Psoas muscle (tissue), 8 donors: ENCODE measurements around the gene ZNF778. TPM values are rescaled to one million over a fixed set of nuclear protein-coding genes. Genes with fewer than 3 reads are reported as not detected.

Experiments
- ATAC-seq, 4 donors: fragments of 200-7000 bp; cut with Tn5 transposase; one replicate each; pipeline ENCODE4 v1.9.1; 2020; ENCODE audit warnings: moderate library complexity in 3 of 4, mild to moderate bottlenecking in 2 of 4
- DNase-seq, 2 donors: peaks; one replicate each; pipeline ENCODE4 v3.0.0-alpha.2; 2020
- H3K27ac ChIP-seq: fragments of 200-600 bp; one replicate; pipeline ENCODE4 v1.8.0; 2022
- H3K27me3 ChIP-seq, 3 donors: fragments of 200-600 bp in 1 of 3; one replicate each; pipeline versions ENCODE4 v1.6.1 to v1.8.0; 2013 to 2022; ENCODE audit warnings: low read length in 2 of 3, mild to moderate bottlenecking in 2 of 3, moderate library complexity in 1 of 3; ENCODE audit not compliant: insufficient read depth in 3 of 3
- H3K36me3 ChIP-seq, 2 donors: fragments of 200-600 bp in 1 of 2; one replicate each; pipeline versions ENCODE4 v1.6.1 to v1.8.0; 2013 to 2022; ENCODE audit warnings: low read depth in 1 of 2, mild to moderate bottlenecking in 1 of 2, moderate library complexity in 1 of 2; ENCODE audit not compliant: insufficient read depth in 1 of 2
- H3K4me1 ChIP-seq: fragments of 200-600 bp; one replicate; pipeline ENCODE4 v1.8.0; 2022
- H3K4me3 ChIP-seq: fragments of 200-600 bp; one replicate; pipeline ENCODE4 v1.8.0; 2022; ENCODE audit warnings: mild to moderate bottlenecking
- H3K9me3 ChIP-seq: fragments of 200-600 bp; one replicate; pipeline ENCODE4 v1.8.0; 2022
- CTCF ChIP-seq: fragments of 200-600 bp; IDR thresholded peaks from one replicate; pipeline ENCODE4 v1.8.0; 2022; ENCODE audit warnings: antibody characterized with exemption
- WGBS, 3 donors: extraction: QIAGEN DNeasy Blood & Tissue Kit; methylation state at CpG; one replicate each; pipeline versions ENCODE4 v1.1.6 to v1.1.7; 2013; 5-methylcytosine and 5-hydroxymethylcytosine counted together
- intact Hi-C, 2 donors: fragments of 100-400 bp; cut with DNase I; formaldehyde crosslinking; loops; one replicate each; pipeline versions ENCODE4 v1.11.0 to v1.14.2; 2022
- polyA plus RNA-seq, 3 donors: library from polyadenylated mRNA; stranded (reverse); fragments of 200-250 nt; gene quantifications; one replicate each; pipeline ENCODE4 v1.2.3, GENCODE V29; 2013
- total RNA-seq, 4 donors: library from RNA; stranded (reverse); fragmentation: NEBNext Ultra II Directional in 2 of 4; extraction: Animal tissue kit (Norgen Biotek cat#: 25700) in 2 of 4; gene quantifications; one replicate each; pipeline versions ENCODE4 v1.2.1 to v1.2.4, GENCODE V29; 2021 to 2023
- donor health status: healthy with polysubstance abuse.
- donor health status: DM: no; HTN: no; CAD: no; lungs with moderate emphysema.
- donor health status: Bipolar disorder and iron deficiency.
- donor health status: healthy.
- donor health status: DM: yes; HTN: yes; CAD: no.
- donor health status: DM: no; HTN: no; CAD: no.
- donor health status: DM: no; HTN: no; CAD: no.
- donor health status: DM: yes; HTN: yes; CAD: no.

The ZNF778 gene
- total and polyA plus RNA-seq, 7 donors: 2.2 to 15.3 (median 10.2) TPM

GRCh38 chr16:89248196-89248982 is 30.9 kb downstream of the ZNF778 start:
- Histone ChIP-seq H3K9me3 (no peaks in the 10 kb centered on the region), H3K4me3 (peak overlapping the region; percentile 63), H3K27me3 (peaks cover 0 to 3% (median 0%) of the 10 kb centered on the region in 3 donors), H3K4me1 (no peaks in the 10 kb centered on the region), H3K36me3 (no peaks in the 10 kb centered on the region), H3K27ac (no peak overlapping the region)
- WGBS, 3 donors: 53 to 57% (median 54%) methylated on average over 69 of the region's 69 CpGs
- ATAC-seq (no peak), DNase-seq (no peak)
- intact Hi-C loops: loop anchor here in 1 of 2 donors (5.0 kb wide), 1 partner anchor 244 kb away; the partner anchor contains the start of gene ANKRD11
- no peak for TF ChIP-seq CTCF

- no peak overlapping the region for H3K4me3 ChIP-seq
- no peak for TF ChIP-seq CTCF
- H3K27ac ChIP-seq: no peak overlapping the region
- H3K4me1 ChIP-seq: no peaks in the 10 kb centered on the region
- intact Hi-C loops: no loop called here
- peaks cover 0 to 26% (median 11%) of the 10 kb centered on the region in 3 donors for H3K27me3 ChIP-seq
- H3K36me3 ChIP-seq: no peaks in the 10 kb centered on the region
- no peaks in the 10 kb centered on the region for H3K9me3 ChIP-seq
- DNase-seq (no peak), ATAC-seq (no peak)
- WGBS, 3 donors: 93 to 94% (median 93%) methylated on average over 10 of the region's 10 CpGs
Observed at GRCh38 chr16:89253548-89254287, 36.2 kb downstream of the ZNF778 start.

DNA sequence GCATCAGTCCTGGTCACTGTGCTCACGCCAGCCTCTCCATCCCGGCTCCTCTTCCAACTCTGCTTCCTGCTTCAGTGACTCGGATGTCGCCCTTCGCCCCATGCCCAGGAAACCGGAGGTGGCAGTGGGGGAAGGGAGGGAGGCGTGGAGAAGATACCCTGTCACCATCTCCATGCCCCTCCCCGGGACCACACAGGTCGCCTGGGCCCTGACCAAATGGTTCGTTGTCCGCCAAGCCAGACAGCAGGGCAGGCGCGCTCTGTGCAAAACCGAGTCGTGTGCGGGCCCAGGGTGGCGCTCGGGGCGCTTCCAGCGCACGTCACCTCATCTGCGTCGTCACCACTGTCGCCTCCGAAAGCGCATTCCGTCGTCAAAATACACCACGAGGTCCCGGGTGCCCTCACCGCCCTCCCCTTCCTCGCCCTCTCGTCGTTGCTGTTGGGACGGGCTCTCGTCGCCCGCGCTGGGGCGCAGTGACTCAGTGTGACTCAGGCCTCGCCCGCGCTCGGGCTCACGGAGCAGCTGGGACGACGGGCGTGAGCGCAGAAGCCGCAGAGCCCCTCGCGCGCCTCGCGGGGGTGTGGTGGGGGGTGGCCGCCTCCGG is 39.2 kb downstream of the ZNF778 start:
- Histone ChIP-seq H3K27ac (no peak overlapping the region), H3K9me3 (no peaks in the 10 kb centered on the region), H3K4me1 (no peaks in the 10 kb centered on the region), H3K4me3 (peak overlapping the region; percentile 58), H3K36me3 (no peaks in the 10 kb centered on the region), H3K27me3 (peaks cover 0 to 26% (median 11%) of the 10 kb centered on the region in 3 donors)
- TF ChIP-seq CTCF: no peak
- DNase-seq (peak; percentile 78 to 81), ATAC-seq (peak; percentile 94 to 95 (median 95))
- intact Hi-C loops: no loop called here
- WGBS, 3 donors: 1 to 3% (median 2%) methylated on average over 54 to 57 of the region's 57 CpGs

- peaks cover 0 to 26% (median 11%) of the 10 kb centered on the region in 3 donors for H3K27me3 ChIP-seq
- H3K36me3 ChIP-seq: no peaks in the 10 kb centered on the region
- 2 to 3% (median 2%) methylated on average over 36 to 44 of the region's 44 CpGs for WGBS, 3 donors
- H3K27ac ChIP-seq: no peak overlapping the region
- intact Hi-C loops: no loop called here
- no peak for TF ChIP-seq CTCF
- peak overlapping the region; percentile 58 for H3K4me3 ChIP-seq
- ATAC-seq (peak; percentile 26 to 48 (median 40)), DNase-seq (no peak)
- no peaks in the 10 kb centered on the region for H3K9me3 ChIP-seq
- no peaks in the 10 kb centered on the region for H3K4me1 ChIP-seq
Observed at GRCh38 chr16:89257281-89257731, 39.8 kb downstream of the ZNF778 start.
